Stimulated activated memory B cell treated with anti-CD40 and anti-IgM and Interleukin-4, amounts not matched to agents 10 μg/mL and 1 μg/mL and 100 μg/mL, for 72 hours (primary cell): ENCODE measurements around the gene VAV2.
A peak's percentile ranks its signal among the peaks of the same experiment; 100 is the strongest.

Experiments
- ATAC-seq: fragments of 150-1000 bp; cut with Tn5 transposase; 2 replicates; pipeline ENCODE4 v1.10.0; 2021
- H3K27ac Mint-ChIP-seq: one replicate; pipeline ENCODE4 v1.8.0; 2022; ENCODE audit warnings: mild to moderate bottlenecking, mixed read lengths
- H3K27me3 Mint-ChIP-seq: one replicate; pipeline ENCODE4 v1.8.0; 2022; ENCODE audit warnings: mixed read lengths
- H3K36me3 Mint-ChIP-seq: one replicate; pipeline ENCODE4 v1.8.0; 2022; ENCODE audit warnings: mixed read lengths
- H3K4me1 Mint-ChIP-seq: one replicate; pipeline ENCODE4 v1.8.0; 2022; ENCODE audit warnings: mixed read lengths
- H3K4me3 Mint-ChIP-seq: one replicate; pipeline ENCODE4 v1.8.0; 2022; ENCODE audit warnings: mild to moderate bottlenecking, moderate library complexity, mixed read lengths
- H3K9me3 Mint-ChIP-seq: one replicate; pipeline ENCODE4 v1.8.0; 2022; ENCODE audit warnings: mixed read lengths

The VAV2 gene

GRCh38 chr9:133799716-133800115, 192.4 kb downstream of the VAV2 start:
- no peak for ATAC-seq
- H3K36me3 Mint-ChIP-seq, result peaks cover 59% of the 10 kb centered on the region
- peaks cover 32% of the 10 kb centered on the region for H3K4me1 Mint-ChIP-seq
- H3K4me3 Mint-ChIP-seq, result no peak overlapping the region
- peak overlapping the region; percentile 67 for H3K27ac Mint-ChIP-seq
- no peaks in the 10 kb centered on the region for H3K27me3 Mint-ChIP-seq
- H3K9me3 Mint-ChIP-seq, result no peaks in the 10 kb centered on the region

- Mint-ChIP-seq H3K36me3 (peaks cover 65% of the 10 kb centered on the region), H3K27ac (peak overlapping the region; percentile 67)
Measured at GRCh38 chr9:133799106-133799505, 193.0 kb downstream of the VAV2 start.

GRCh38 chr9:133798160-133798559, 194.0 kb downstream of the VAV2 start:
- Mint-ChIP-seq H3K4me1 (peaks cover 39% of the 10 kb centered on the region), H3K36me3 (peaks cover 60% of the 10 kb centered on the region), H3K4me3 (no peak overlapping the region), H3K27ac (peak overlapping the region; percentile 67), H3K9me3 (no peaks in the 10 kb centered on the region), H3K27me3 (no peaks in the 10 kb centered on the region)
- no peak for ATAC-seq

More at GRCh38 chr9:133799106-133799505, 193.0 kb downstream of the VAV2 start:
- peaks cover 38% of the 10 kb centered on the region for H3K4me1 Mint-ChIP-seq
- no peak overlapping the region for H3K4me3 Mint-ChIP-seq
- H3K27me3 Mint-ChIP-seq, result no peaks in the 10 kb centered on the region
- H3K9me3 Mint-ChIP-seq, result no peaks in the 10 kb centered on the region
- no peak for ATAC-seq

GRCh38 chr9:133797406-133798105, 194.6 kb downstream of the VAV2 start:
- ATAC-seq, result no peak
- H3K4me1 Mint-ChIP-seq, result peaks cover 45% of the 10 kb centered on the region
- H3K36me3 Mint-ChIP-seq, result peaks cover 55% of the 10 kb centered on the region
- H3K9me3 Mint-ChIP-seq, result no peaks in the 10 kb centered on the region
- peak overlapping the region; percentile 69 for H3K27ac Mint-ChIP-seq
- no peaks in the 10 kb centered on the region for H3K27me3 Mint-ChIP-seq
- no peak overlapping the region for H3K4me3 Mint-ChIP-seq

- Mint-ChIP-seq H3K9me3 (no peaks in the 10 kb centered on the region), H3K36me3 (peaks cover 57% of the 10 kb centered on the region), H3K27me3 (no peaks in the 10 kb centered on the region), H3K27ac (peak overlapping the region; percentile 69), H3K4me3 (no peak overlapping the region), H3K4me1 (peaks cover 55% of the 10 kb centered on the region)
- ATAC-seq, result no peak
Measured at GRCh38 chr9:133796562-133796961, 195.6 kb downstream of the VAV2 start.

- Mint-ChIP-seq H3K27ac (peak overlapping the region; percentile 69), H3K36me3 (peaks cover 63% of the 10 kb centered on the region)
- no peak for ATAC-seq
Measured at GRCh38 chr9:133795049-133795448, 197.1 kb downstream of the VAV2 start.

GRCh38 chr9:133794016-133794760, 197.9 kb downstream of the VAV2 start:
- peak overlapping the region; percentile 10 for H3K4me3 Mint-ChIP-seq
- no peaks in the 10 kb centered on the region for H3K27me3 Mint-ChIP-seq
- peak overlapping the region; percentile 69 for H3K27ac Mint-ChIP-seq
- peaks cover 58% of the 10 kb centered on the region for H3K4me1 Mint-ChIP-seq
- peaks cover 65% of the 10 kb centered on the region for H3K36me3 Mint-ChIP-seq
- no peak for ATAC-seq
- no peaks in the 10 kb centered on the region for H3K9me3 Mint-ChIP-seq

More at GRCh38 chr9:133795049-133795448, 197.1 kb downstream of the VAV2 start:
- H3K4me3 Mint-ChIP-seq, result no peak overlapping the region
- no peaks in the 10 kb centered on the region for H3K27me3 Mint-ChIP-seq
- peaks cover 55% of the 10 kb centered on the region for H3K4me1 Mint-ChIP-seq
- H3K9me3 Mint-ChIP-seq, result no peaks in the 10 kb centered on the region

GRCh38 chr9:133793471-133793870, 198.7 kb downstream of the VAV2 start:
- H3K4me3 Mint-ChIP-seq, result peak overlapping the region; percentile 39
- H3K27me3 Mint-ChIP-seq, result no peaks in the 10 kb centered on the region
- peak overlapping the region; percentile 69 for H3K27ac Mint-ChIP-seq

GRCh38 chr9:133792721-133793470, 199.2 kb downstream of the VAV2 start:
- Mint-ChIP-seq H3K27me3 (no peaks in the 10 kb centered on the region), H3K4me1 (peaks cover 66% of the 10 kb centered on the region), H3K36me3 (peaks cover 66% of the 10 kb centered on the region), H3K9me3 (no peaks in the 10 kb centered on the region), H3K4me3 (peak overlapping the region; percentile 39), H3K27ac (peak overlapping the region; percentile 69)
- ATAC-seq, result peak; percentile 82

More at GRCh38 chr9:133793471-133793870, 198.7 kb downstream of the VAV2 start:
- Mint-ChIP-seq H3K4me1 (peaks cover 62% of the 10 kb centered on the region), H3K9me3 (no peaks in the 10 kb centered on the region), H3K36me3 (peaks cover 70% of the 10 kb centered on the region)
- ATAC-seq, result no peak

- no peak for ATAC-seq
- peaks cover 60% of the 10 kb centered on the region for H3K36me3 Mint-ChIP-seq
- no peak overlapping the region for H3K4me3 Mint-ChIP-seq
- H3K9me3 Mint-ChIP-seq, result no peaks in the 10 kb centered on the region
- peaks cover 75% of the 10 kb centered on the region for H3K4me1 Mint-ChIP-seq
- no peaks in the 10 kb centered on the region for H3K27me3 Mint-ChIP-seq
- H3K27ac Mint-ChIP-seq, result peak overlapping the region; percentile 69
Measured at GRCh38 chr9:133791735-133792649, 200.1 kb downstream of the VAV2 start.

GRCh38 chr9:133791069-133791468, 201.1 kb downstream of the VAV2 start:
- Mint-ChIP-seq H3K36me3 (peaks cover 61% of the 10 kb centered on the region), H3K9me3 (no peaks in the 10 kb centered on the region), H3K4me3 (no peak overlapping the region), H3K4me1 (peaks cover 79% of the 10 kb centered on the region), H3K27me3 (no peaks in the 10 kb centered on the region), H3K27ac (no peak overlapping the region)
- no peak for ATAC-seq

- Mint-ChIP-seq H3K4me1 (peaks cover 79% of the 10 kb centered on the region), H3K27ac (peak overlapping the region; percentile 86), H3K4me3 (no peak overlapping the region), H3K27me3 (no peaks in the 10 kb centered on the region), H3K36me3 (peaks cover 63% of the 10 kb centered on the region), H3K9me3 (no peaks in the 10 kb centered on the region)
- no peak for ATAC-seq
Measured at GRCh38 chr9:133789778-133790177, 202.3 kb downstream of the VAV2 start.

- ATAC-seq, result no peak
- Mint-ChIP-seq H3K36me3 (peaks cover 63% of the 10 kb centered on the region), H3K27ac (peak overlapping the region; percentile 86), H3K27me3 (no peaks in the 10 kb centered on the region), H3K9me3 (no peaks in the 10 kb centered on the region), H3K4me1 (peaks cover 79% of the 10 kb centered on the region), H3K4me3 (peak overlapping the region; percentile 18)
Measured at GRCh38 chr9:133788819-133789717, 203.1 kb downstream of the VAV2 start.
